Measurements from ENCODE around the gene PTP4A2. TPM values are rescaled to one million over a fixed set of nuclear protein-coding genes. Genes with fewer than 3 reads are reported as not detected.

The PTP4A2 gene
- total and polyA plus RNA-seq, 2 of the 13 experiments (the other 11 are each of a cell fraction or from before 2014, with no cell fraction given) = 173 to 225 TPM

DNA sequence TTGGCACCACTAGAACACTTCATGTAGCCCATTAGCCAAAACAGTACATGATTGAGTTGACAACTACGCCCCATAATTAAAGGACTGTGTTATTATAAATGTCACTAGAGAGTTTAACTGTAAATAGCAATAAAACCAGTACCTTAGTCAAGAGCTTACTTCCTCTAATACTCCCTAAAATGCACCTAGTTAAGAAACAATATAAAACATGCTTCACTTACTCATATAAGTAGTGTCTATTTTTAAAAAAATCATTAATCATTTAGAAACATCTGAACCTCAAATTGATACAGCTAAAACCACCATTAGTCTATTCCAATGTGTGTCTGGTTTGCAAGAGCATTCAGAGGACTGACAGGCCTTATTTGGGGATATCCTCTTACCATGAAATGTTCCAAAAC is 25.3 kb downstream of the PTP4A2 start (continued):
- TF ChIP-seq, protein P1, sequence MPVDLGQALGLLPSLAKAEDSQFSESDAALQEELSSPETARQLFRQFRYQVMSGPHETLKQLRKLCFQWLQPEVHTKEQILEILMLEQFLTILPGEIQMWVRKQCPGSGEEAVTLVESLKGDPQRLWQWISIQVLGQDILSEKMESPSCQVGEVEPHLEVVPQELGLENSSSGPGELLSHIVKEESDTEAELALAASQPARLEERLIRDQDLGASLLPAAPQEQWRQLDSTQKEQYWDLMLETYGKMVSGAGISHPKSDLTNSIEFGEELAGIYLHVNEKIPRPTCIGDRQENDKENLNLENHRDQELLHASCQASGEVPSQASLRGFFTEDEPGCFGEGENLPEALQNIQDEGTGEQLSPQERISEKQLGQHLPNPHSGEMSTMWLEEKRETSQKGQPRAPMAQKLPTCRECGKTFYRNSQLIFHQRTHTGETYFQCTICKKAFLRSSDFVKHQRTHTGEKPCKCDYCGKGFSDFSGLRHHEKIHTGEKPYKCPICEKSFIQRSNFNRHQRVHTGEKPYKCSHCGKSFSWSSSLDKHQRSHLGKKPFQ (CRISPR knock-in tag; IDR thresholded peaks at IDR 0.05; ENCODE audit: insufficient replicate concordance) = no peak
- TF ChIP-seq, protein P2, sequence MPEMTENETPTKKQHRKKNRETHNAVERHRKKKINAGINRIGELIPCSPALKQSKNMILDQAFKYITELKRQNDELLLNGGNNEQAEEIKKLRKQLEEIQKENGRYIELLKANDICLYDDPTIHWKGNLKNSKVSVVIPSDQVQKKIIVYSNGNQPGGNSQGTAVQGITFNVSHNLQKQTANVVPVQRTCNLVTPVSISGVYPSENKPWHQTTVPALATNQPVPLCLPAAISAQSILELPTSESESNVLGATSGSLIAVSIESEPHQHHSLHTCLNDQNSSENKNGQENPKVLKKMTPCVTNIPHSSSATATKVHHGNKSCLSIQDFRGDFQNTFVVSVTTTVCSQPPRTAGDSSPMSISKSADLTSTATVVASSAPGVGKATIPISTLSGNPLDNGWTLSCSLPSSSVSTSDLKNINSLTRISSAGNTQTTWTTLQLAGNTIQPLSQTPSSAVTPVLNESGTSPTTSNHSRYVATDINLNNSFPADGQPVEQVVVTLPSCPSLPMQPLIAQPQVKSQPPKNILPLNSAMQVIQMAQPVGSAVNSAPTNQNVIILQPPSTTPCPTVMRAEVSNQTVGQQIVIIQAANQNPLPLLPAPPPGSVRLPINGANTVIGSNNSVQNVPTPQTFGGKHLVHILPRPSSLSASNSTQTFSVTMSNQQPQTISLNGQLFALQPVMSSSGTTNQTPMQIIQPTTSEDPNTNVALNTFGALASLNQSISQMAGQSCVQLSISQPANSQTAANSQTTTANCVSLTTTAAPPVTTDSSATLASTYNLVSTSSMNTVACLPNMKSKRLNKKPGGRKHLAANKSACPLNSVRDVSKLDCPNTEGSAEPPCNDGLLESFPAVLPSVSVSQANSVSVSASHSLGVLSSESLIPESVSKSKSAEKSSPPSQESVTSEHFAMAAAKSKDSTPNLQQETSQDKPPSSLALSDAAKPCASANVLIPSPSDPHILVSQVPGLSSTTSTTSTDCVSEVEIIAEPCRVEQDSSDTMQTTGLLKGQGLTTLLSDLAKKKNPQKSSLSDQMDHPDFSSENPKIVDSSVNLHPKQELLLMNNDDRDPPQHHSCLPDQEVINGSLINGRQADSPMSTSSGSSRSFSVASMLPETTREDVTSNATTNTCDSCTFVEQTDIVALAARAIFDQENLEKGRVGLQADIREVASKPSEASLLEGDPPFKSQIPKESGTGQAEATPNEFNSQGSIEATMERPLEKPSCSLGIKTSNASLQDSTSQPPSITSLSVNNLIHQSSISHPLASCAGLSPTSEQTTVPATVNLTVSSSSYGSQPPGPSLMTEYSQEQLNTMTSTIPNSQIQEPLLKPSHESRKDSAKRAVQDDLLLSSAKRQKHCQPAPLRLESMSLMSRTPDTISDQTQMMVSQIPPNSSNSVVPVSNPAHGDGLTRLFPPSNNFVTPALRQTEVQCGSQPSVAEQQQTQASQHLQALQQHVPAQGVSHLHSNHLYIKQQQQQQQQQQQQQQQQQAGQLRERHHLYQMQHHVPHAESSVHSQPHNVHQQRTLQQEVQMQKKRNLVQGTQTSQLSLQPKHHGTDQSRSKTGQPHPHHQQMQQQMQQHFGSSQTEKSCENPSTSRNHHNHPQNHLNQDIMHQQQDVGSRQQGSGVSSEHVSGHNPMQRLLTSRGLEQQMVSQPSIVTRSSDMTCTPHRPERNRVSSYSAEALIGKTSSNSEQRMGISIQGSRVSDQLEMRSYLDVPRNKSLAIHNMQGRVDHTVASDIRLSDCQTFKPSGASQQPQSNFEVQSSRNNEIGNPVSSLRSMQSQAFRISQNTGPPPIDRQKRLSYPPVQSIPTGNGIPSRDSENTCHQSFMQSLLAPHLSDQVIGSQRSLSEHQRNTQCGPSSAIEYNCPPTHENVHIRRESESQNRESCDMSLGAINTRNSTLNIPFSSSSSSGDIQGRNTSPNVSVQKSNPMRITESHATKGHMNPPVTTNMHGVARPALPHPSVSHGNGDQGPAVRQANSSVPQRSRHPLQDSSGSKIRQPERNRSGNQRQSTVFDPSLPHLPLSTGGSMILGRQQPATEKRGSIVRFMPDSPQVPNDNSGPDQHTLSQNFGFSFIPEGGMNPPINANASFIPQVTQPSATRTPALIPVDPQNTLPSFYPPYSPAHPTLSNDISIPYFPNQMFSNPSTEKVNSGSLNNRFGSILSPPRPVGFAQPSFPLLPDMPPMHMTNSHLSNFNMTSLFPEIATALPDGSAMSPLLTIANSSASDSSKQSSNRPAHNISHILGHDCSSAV (CRISPR knock-in tag; IDR thresholded peaks at IDR 0.05; ENCODE audit: borderline replicate concordance) = no peak
- no peak for TF ChIP-seq TBP (CRISPR knock-in tag; IDR thresholded peaks at IDR 0.05)
- TF ChIP-seq ZFAT (CRISPR knock-in tag; conservative IDR thresholded peaks at IDR 0.05) = no peak
- TF ChIP-seq, protein P3, sequence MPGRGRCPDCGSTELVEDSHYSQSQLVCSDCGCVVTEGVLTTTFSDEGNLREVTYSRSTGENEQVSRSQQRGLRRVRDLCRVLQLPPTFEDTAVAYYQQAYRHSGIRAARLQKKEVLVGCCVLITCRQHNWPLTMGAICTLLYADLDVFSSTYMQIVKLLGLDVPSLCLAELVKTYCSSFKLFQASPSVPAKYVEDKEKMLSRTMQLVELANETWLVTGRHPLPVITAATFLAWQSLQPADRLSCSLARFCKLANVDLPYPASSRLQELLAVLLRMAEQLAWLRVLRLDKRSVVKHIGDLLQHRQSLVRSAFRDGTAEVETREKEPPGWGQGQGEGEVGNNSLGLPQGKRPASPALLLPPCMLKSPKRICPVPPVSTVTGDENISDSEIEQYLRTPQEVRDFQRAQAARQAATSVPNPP (CRISPR knock-in tag; IDR thresholded peaks at IDR 0.05) = no peak
- TF ChIP-seq CHD2 (IDR thresholded peaks at IDR 0.05; ENCODE audit: low read depth, low read length) = no peak
- TF ChIP-seq, protein P4, sequence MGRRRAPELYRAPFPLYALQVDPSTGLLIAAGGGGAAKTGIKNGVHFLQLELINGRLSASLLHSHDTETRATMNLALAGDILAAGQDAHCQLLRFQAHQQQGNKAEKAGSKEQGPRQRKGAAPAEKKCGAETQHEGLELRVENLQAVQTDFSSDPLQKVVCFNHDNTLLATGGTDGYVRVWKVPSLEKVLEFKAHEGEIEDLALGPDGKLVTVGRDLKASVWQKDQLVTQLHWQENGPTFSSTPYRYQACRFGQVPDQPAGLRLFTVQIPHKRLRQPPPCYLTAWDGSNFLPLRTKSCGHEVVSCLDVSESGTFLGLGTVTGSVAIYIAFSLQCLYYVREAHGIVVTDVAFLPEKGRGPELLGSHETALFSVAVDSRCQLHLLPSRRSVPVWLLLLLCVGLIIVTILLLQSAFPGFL (CRISPR knock-in tag; IDR thresholded peaks at IDR 0.05) = no peak

Data from HepG2 (cell line).